ENCODE measurements around the gene KRTAP20-3. TPM values are rescaled to one million over a fixed set of nuclear protein-coding genes. Genes with fewer than 3 reads are reported as not detected.

The KRTAP20-3 gene
- total RNA-seq, 1 donor from 2014 or later: not detected

DNA sequence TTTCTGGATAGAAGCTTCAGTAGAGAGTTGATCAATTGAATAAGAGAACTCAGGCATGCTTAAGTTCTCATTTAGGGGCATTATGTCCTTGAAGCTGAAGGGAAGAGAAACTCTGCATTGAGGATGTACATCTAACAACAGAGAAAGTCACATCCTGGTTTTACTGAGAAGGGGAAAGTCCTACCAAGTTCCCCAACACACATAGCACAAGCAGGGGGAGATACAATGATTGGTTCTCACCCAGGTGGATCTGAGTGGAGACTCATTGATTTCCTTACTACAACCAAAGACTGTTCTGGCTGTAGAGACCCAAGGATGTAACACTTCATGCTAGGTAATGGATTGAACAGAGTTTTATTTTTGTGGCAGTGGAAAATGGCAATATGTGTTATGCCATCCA, 27.5 kb upstream of the KRTAP20-3 start:
- no peaks in the 10 kb centered on the region for H3K36me3 ChIP-seq (ENCODE audit: control insufficient read depth, insufficient read depth, low read length)
- FAIRE-seq: no peak
- no peak overlapping the region for H3K4me3 ChIP-seq (ENCODE audit: low read depth, low read length)
- DNase-seq (ENCODE audit: low read depth): no peak
- H3K27me3 ChIP-seq (ENCODE audit: control insufficient read depth, insufficient read depth, low read length): no peaks in the 10 kb centered on the region
- TF ChIP-seq CTCF (IDR thresholded peaks at IDR 0.05; ENCODE audit: insufficient read depth, low read length, severe bottlenecking): no peak

DNA sequence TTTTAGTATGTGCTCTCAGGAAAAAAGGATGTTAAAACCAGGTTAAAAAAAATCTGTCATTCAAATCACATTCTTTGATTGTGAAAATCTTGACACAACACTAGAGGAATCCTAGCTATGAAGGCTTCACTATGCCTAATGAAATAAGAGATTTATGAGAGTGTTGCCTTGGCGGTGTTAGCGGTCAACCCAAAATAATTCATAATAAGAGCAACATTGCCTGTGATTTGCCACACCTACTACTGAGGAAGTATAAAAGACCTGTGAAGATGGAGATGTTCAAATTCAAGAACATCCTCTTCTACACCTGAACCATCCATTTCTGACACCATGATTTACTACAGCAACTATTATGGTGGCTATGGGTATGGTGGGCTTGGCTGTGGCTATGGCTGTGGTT, 26.5 kb upstream of the KRTAP20-3 start, which contains the start of gene KRTAP20-1:
Gene KRTAP20-1 (plus strand): TSS at position 301 of the 400 bp plus-strand sequence. CDS start 30 bp downstream, at position 331.
- no peak for FAIRE-seq
- no peak for DNase-seq (ENCODE audit: low read depth)
- no peaks in the 10 kb centered on the region for H3K36me3 ChIP-seq (ENCODE audit: control insufficient read depth, insufficient read depth, low read length)
- no peak within 1 kb of the TSS for H3K4me3 ChIP-seq (ENCODE audit: low read depth, low read length)
- TF ChIP-seq CTCF (IDR thresholded peaks at IDR 0.05; ENCODE audit: insufficient read depth, low read length, severe bottlenecking): no peak
- no peaks in the 10 kb centered on the region for H3K27me3 ChIP-seq (ENCODE audit: control insufficient read depth, insufficient read depth, low read length)

DNA sequence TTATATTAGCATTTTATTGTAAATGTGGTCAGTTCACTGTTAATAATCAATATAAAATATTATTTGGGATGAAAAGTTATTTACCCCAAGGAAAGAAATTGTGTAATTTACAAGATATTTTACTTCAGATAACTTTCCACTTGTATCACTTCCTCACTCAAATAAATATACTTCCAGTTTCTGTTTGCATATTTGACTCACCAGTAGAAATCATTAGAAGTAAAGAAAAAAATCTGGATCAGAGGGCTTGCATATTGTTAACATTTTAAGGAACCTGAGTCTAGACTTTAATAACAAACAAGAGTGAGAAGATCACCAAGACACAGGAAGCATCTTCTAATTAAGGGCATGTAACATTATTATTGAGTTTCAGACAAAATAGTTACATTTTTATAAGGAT, 22.6 kb upstream of the KRTAP20-3 start:
- no peak for TF ChIP-seq CTCF (IDR thresholded peaks at IDR 0.05; ENCODE audit: insufficient read depth, low read length, severe bottlenecking)
- FAIRE-seq (no peak), DNase-seq (ENCODE audit: low read depth) (no peak)
- Histone ChIP-seq H3K36me3 (ENCODE audit: control insufficient read depth, insufficient read depth, low read length) (no peaks in the 10 kb centered on the region), H3K4me3 (ENCODE audit: low read depth, low read length) (no peak overlapping the region), H3K27me3 (ENCODE audit: control insufficient read depth, insufficient read depth, low read length) (no peaks in the 10 kb centered on the region)

GRCh38 chr21:30620522-30620921, 22.1 kb upstream of the KRTAP20-3 start, which contains the start of gene KRTAP20-4:
KRTAP20-4 (plus strand) TSS chr21:30620627.
- Histone ChIP-seq H3K36me3 (ENCODE audit: control insufficient read depth, insufficient read depth, low read length) (no peaks in the 10 kb centered on the region), H3K4me3 (ENCODE audit: low read depth, low read length) (no peak within 1 kb of the TSS), H3K27me3 (ENCODE audit: control insufficient read depth, insufficient read depth, low read length) (no peaks in the 10 kb centered on the region)
- FAIRE-seq: no peak
- TF ChIP-seq CTCF (IDR thresholded peaks at IDR 0.05; ENCODE audit: insufficient read depth, low read length, severe bottlenecking): no peak
- no peak for DNase-seq (ENCODE audit: low read depth)

GRCh38 chr21:30623362-30623761, 19.3 kb upstream of the KRTAP20-3 start:
- no peak for DNase-seq (ENCODE audit: low read depth)
- Histone ChIP-seq H3K4me3 (ENCODE audit: low read depth, low read length) (no peak overlapping the region), H3K36me3 (ENCODE audit: control insufficient read depth, insufficient read depth, low read length) (no peaks in the 10 kb centered on the region), H3K27me3 (ENCODE audit: control insufficient read depth, insufficient read depth, low read length) (no peaks in the 10 kb centered on the region)
- TF ChIP-seq CTCF (IDR thresholded peaks at IDR 0.05; ENCODE audit: insufficient read depth, low read length, severe bottlenecking): no peak
- FAIRE-seq: no peak

GRCh38 chr21:30625449-30626165, 17.1 kb upstream of the KRTAP20-3 start:
- no peak for TF ChIP-seq CTCF (IDR thresholded peaks at IDR 0.05; ENCODE audit: insufficient read depth, low read length, severe bottlenecking)
- DNase-seq (ENCODE audit: low read depth) (no peak), FAIRE-seq (no peak)
- H3K4me3 ChIP-seq (ENCODE audit: low read depth, low read length): no peak overlapping the region
- H3K27me3 ChIP-seq (ENCODE audit: control insufficient read depth, insufficient read depth, low read length): no peaks in the 10 kb centered on the region
- no peaks in the 10 kb centered on the region for H3K36me3 ChIP-seq (ENCODE audit: control insufficient read depth, insufficient read depth, low read length)
